Measurements from ENCODE around the gene KLRF2. TPM values are rescaled to one million over a fixed set of nuclear protein-coding genes. Genes with fewer than 3 reads are reported as not detected.

The KLRF2 gene
- polyA plus RNA-seq, 2 of the 4 experiments (the other 2 are of a cell fraction), result not detected

GRCh38 chr12:9880532-9881078, 684 bp upstream of the KLRF2 start:
- 50% methylated on average over 4 of the region's 4 CpGs for WGBS (ENCODE audit: missing lambda C conversion rate)
- no peak overlapping the region for H3K4me3 ChIP-seq
- DNase-seq (ENCODE audit: low read depth in 1 of 2, low spot score in 1 of 2) (no peak), FAIRE-seq (no peak), ATAC-seq (no peak)
- no peak overlapping the region for H3K4me2 ChIP-seq
- no peaks in the 10 kb centered on the region for H3K9me3 ChIP-seq
- POLR2A ChIA-PET, result no interaction called here
- no peaks in the 10 kb centered on the region for H3K4me1 ChIP-seq
- no peak for TF ChIP-seq ESRRA (IDR thresholded peaks at IDR 0.05; ENCODE audit: borderline replicate concordance, low read length)
- no peak for TF ChIP-seq RNF2 (IDR thresholded peaks at IDR 0.05; ENCODE audit: borderline replicate concordance, low read depth)
- no peak for TF ChIP-seq JUN (IDR thresholded peaks at IDR 0.05)
- no peak for TF ChIP-seq HOXA7 (CRISPR knock-in tag; IDR thresholded peaks at IDR 0.05)
- no peak for TF ChIP-seq ZNF302 (CRISPR knock-in tag; IDR thresholded peaks at IDR 0.05)
- no peak for TF ChIP-seq HES2 (IDR thresholded peaks at IDR 0.05)
- TF ChIP-seq REST (IDR thresholded peaks at IDR 0.05), result no peak
- no peak for TF ChIP-seq EHF (CRISPR knock-in tag; IDR thresholded peaks at IDR 0.05)
- TF ChIP-seq TFCP2L1 (CRISPR knock-in tag; IDR thresholded peaks at IDR 0.05), result no peak
- no peak for TF ChIP-seq JUNB (IDR thresholded peaks at IDR 0.05)
- no peak for TF ChIP-seq POLR2AphosphoS2 (conservative IDR thresholded peaks at IDR 0.05; ENCODE audit: low read length)
- TF ChIP-seq ELK1 (IDR thresholded peaks at IDR 0.05; ENCODE audit: low read depth, low read length), result no peak
- H3K27ac ChIP-seq, result no peak overlapping the region
- CTCF ChIA-PET, result no interaction called here

- H3K4me3 ChIP-seq, result no peak overlapping the region
- WGBS (ENCODE audit: missing lambda C conversion rate), result 68% methylated on average over 5 of the region's 5 CpGs
- H3K9me3 ChIP-seq, result no peaks in the 10 kb centered on the region
- CTCF ChIA-PET, result no interaction called here
- DNase-seq (ENCODE audit: low read depth in 1 of 2, low spot score in 1 of 2) (no peak), FAIRE-seq (no peak), ATAC-seq (no peak)
- no peaks in the 10 kb centered on the region for H3K4me1 ChIP-seq
- H3K27ac ChIP-seq, result no peak overlapping the region
- H3K4me2 ChIP-seq, result no peak overlapping the region
- POLR2A ChIA-PET, result no interaction called here
- no peak for TF ChIP-seq EHF (CRISPR knock-in tag; IDR thresholded peaks at IDR 0.05)
- no peak for TF ChIP-seq HMGXB4 (CRISPR knock-in tag; IDR thresholded peaks at IDR 0.05; ENCODE audit: borderline replicate concordance)
- no peak for TF ChIP-seq JUN (IDR thresholded peaks at IDR 0.05)
- no peak for TF ChIP-seq CEBPB (IDR thresholded peaks at IDR 0.05)
- no peak for TF ChIP-seq EP300 (IDR thresholded peaks at IDR 0.05)
- TF ChIP-seq HOXB5 (CRISPR knock-in tag; IDR thresholded peaks at IDR 0.05), result no peak
- TF ChIP-seq RCOR1 (IDR thresholded peaks at IDR 0.05; ENCODE audit: low read depth, low read length), result no peak
- TF ChIP-seq ZNF302 (CRISPR knock-in tag; IDR thresholded peaks at IDR 0.05), result no peak
- TF ChIP-seq HDAC2 (IDR thresholded peaks at IDR 0.05), result no peak
- no peak for TF ChIP-seq ATOH8 (CRISPR knock-in tag; IDR thresholded peaks at IDR 0.05; ENCODE audit: low read depth)
- TF ChIP-seq RAD21 (conservative IDR thresholded peaks at IDR 0.05 in 1 of 2, IDR thresholded peaks at IDR 0.05 in 1 of 2), result no peak
- TF ChIP-seq HES2 (IDR thresholded peaks at IDR 0.05), result no peak
- TF ChIP-seq ZC3H11A (IDR thresholded peaks at IDR 0.05), result no peak
These were observed 699 bp downstream of the KLRF2 start for GRCh38 chr12:9881988-9882387.
